OCI-LY7 (cell line): ENCODE measurements around the gene CATSPER4.
"Not testable (repeated sequence)": the region's sequence is repeated elsewhere in the genome, so short reads cannot be mapped to it uniquely, and the experiment has no call there.

Experiments used
- CTCF ChIP-seq: fragments of 200-600 bp; sonication (generic); conservative IDR thresholded peaks from 2 replicates; pipeline ENCODE4 v1.5.1; 2014; ENCODE audit warnings: mild to moderate bottlenecking, antibody characterized with exemption, low read length, moderate library complexity, mixed read lengths
- EZH2phosphoT487 ChIP-seq: fragments of 200-600 bp; sonication (generic); IDR thresholded peaks from 2 replicates; pipeline ENCODE4 v1.6.1; 2018; ENCODE audit warnings: low read depth, borderline replicate concordance, mild to moderate bottlenecking, mixed run types, antibody characterized with exemption, low read length, moderate library complexity, mixed read lengths

- TF ChIP-seq CTCF, EZH2phosphoT487: not testable (repeated sequence)
Measured at GRCh38 chr1:26230682-26231081, 40.3 kb downstream of the CATSPER4 start.
